NCI-H748 (cell line): ENCODE results near the gene CTIF.

Experiments used
- DNase-seq: peaks from one replicate; lab custom pipeline; 2025; ENCODE audit not compliant: unreplicated experiment; lab: John Stamatoyannopoulos, UW

The CTIF gene

DNA sequence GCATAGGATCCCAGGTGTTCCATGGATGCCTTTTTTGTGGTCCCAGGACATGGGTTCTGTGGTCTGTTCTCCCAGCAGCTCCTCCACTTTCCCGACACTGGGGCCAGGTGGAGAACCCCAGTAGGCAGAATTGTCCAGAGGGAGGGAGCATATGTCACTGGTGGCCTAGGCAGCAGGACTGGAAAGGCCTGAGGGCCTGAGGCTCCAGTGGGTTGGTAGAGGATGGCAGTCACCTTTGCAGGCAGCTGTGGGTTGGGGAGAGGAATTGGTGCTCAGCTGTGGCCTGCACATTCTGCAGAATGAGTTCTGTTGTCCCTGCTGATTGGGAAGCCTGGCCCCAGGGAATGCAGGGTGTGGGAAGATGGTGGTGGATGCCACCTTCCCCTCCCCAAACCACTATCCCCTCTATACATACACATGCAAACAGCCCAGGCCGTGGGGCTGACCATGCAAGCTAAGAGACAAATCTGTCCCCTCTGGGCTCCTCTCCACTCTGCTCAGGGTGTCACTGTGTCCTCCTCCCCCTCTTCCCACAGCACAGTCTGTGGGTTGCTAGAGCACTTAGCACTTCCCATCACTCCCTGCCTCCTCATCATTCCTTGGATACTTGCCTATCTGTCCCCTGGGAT, 11.4 kb downstream of the CTIF start:
- no peak for DNase-seq

DNA sequence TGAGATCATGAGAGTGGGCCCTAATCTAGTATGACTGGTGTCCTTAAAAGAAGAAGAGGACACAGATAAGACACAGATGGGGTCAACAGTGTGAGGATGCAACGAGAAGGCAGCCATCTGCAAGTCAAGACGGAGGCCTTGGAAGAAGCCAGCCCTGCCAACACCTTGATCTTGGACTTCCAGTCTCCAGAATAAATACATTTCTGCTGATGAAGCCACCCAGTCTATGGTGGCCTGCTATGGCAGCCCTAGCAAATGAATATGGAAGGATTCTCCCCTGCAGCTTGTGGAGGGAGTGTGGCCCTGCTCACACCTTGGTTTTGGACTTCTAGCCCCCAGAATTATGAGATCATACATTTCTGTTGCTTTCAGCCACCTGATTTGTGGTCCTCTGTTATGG, 12.3 kb downstream of the CTIF start:
- no peak for DNase-seq

DNA sequence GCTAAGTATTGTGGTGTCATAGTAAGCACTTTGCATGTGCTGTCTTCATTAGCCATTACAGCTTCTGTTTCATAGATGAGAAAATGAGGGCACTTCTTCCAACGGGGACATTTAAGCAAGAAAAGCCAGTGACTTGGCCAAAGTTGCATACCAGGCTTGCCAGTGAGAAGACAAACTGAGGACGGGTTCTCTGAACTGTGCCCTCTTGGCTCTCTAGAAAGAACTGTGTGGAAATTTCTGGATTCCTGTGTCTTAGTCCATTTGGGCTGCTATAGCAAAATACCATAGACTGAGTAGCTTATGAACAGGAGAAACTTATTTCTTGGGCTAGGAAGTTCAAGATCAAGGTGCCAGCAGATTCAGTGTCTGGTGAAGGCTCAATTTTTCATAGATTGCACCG, 13.3 kb downstream of the CTIF start:
- DNase-seq = no peak

DNA sequence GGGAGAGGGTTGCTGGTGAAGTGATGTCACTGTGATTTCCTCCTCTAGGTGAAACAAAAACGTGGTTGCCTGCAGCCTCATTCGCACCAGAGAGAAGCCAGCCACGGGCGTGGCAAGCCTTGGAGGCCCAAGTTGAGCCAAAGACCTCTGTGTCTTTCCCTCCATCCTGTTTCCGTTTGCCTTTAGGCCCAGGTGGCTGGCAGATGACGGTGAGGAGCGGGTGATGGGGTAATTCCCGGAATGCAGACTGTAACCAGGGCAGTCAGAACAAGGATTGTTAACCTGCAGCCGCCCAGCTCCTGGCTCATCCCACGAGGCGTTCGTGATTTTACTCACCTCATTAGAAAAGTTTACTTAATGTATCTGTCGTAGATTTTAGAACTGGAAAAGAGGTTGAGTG, 14.4 kb downstream of the CTIF start:
- DNase-seq = no peak

DNA sequence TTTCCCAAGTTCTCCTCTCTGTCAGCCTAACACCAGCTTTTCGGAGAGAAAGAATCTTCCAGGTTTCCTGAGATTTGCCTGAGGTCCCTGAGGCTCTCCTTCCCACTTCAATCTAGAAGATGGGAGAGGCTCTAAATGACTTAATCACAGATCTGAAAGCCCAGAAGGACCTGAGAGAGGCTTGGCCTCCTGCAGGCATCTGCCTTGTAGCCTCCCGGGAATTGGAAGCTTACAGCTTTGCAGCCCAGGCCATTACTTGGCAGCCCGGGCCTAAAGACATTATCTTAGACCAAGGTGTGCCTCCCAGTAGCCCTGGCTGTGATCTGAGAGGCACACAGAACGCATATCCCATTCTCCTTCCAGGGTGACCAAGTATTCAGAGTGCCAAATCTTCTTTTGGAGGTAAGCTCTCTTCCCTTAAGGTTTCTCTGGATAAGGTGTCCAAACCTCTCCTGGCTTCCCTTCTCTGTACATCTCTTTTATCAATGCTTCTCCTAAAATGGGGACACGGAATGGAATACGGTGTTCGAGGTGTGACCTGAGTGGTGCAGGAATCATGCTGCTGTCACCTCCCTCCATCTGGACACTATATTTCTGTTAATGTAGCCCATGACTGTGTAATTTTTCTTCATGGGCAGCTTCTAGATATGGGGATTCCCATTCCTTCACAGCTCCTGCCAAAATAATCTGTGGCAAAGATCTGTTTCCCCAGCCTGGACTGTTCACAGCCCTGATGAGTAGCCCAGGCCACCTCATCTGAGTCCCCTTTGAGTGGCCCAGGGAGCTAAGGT, 16.0 kb downstream of the CTIF start:
- no peak for DNase-seq

DNA sequence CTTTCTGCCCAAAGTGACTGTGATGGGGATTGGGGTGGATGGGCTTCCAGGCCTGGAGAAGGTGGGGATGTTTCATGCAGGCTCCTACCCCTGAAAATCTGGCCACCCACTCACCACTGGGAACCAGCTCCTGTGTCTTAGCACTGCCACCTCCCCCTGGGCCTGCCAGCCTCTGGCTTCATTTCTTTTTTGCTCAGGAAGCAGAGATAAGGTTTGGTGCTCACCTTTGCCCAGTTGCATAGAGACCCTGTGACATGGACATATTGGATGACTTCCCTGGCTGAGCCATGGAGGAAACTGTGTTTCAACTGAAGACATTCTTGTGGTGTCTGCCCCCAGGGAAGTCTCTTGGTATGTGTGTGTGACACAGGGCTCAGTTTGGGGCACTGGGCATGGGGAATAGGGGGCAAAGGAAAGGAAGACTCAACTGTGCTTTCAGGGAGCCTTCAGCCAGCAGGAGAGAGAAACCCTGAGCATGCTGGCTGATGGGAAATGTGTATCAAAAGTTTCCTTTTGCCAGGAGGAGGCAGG, 16.7 kb downstream of the CTIF start:
- DNase-seq = no peak

DNA sequence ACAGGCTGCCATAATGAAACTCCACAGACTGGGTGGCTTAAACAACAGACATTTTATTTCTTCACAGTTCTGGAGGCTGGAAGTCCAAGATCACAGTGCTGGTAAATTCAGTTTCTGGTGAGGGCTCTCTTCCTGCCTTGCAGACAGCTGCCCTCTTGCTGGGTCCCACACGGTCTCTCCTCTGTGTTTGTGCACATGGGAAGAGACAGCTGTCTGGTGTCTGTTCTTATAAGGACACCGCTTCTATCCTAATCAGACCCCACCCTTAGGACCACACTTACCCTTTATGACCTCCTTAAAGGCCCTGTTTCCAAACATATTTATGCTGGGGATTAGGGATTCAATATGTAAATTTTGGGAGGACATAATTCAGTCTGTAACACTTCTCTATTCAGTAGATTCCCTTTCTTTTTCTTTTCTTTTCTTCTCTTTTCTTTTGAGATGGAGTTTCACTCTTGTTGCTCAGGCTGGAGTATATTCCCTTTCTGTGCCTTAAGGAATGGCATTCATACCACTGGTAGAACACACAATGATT, 18.9 kb downstream of the CTIF start:
- DNase-seq = no peak

DNA sequence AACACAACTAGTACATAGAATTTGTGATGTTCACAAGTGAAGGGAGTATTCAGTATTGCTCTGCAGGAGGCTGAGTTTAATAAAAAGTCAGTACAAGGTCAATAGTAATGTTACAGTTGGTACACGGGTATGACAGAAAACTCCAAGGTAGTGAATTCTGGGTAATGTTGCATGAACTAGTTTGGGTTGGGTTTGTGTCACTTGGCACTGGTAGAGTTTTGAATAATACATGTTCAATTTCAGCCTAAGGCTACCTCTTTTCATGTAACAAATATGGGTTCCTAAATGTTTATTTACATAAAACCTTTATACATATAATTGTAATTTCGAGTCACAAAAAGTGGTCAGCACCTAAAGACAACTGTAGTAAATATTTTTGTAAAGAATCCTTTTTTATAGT, 19.4 kb downstream of the CTIF start:
- DNase-seq = no peak

DNA sequence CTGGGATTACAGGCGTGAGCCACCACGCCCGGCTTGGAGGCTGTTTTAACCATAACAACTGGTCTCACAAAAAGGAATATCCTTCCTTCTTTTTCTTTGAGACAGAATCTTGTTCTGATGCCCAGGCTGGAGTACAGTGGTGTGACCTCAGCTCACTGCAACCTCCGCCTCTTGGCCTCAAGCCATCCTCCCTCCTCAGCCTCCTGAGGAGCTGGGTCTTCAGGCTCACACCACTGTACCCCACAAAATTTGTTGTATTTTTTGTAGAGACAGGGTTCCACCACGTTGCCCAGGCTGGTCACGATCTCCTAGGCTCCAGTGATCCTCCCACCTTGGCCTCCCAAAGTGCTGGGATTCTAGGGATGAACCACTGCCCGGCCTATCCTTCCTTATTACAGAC, 21.7 kb downstream of the CTIF start:
- no peak for DNase-seq

DNA sequence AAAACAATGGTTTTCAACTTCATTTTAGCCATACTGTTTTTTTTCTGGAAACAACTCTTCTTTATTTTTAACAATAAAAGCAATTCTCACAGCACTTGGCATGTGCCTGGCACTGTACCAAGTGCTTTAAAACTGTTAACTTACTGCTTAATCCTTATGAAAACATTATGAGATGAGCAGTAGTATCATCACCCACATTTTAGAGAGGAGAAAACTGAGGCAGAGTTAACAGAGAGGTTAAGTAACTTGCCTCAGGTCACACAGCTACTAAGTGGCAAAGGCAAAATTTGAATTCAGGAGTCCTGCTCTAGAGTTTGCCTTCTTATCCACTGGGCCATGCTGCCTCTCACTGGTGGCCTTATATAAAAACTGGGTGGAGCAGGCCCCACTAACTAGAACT, 23.2 kb downstream of the CTIF start:
- no peak for DNase-seq

DNA sequence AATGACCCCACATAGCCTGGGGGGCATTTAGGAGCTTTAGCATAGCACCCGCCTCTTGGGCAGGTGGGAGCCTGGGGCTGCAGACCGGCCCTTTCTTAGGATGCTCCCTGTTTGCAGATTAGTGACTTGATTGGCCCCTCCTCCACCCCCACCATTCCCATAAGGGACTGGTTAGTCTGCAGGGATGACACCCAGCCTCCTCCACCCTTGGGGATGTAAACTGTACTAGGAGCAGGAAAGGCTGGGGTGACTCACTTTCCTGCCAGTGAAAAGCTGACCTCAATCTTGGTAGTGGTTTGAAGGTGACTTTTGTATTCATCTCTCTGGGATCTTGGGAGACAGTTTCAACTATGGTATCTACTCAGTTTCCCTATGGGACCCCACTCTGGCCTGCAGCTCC, 24.2 kb downstream of the CTIF start:
- no peak for DNase-seq

DNA sequence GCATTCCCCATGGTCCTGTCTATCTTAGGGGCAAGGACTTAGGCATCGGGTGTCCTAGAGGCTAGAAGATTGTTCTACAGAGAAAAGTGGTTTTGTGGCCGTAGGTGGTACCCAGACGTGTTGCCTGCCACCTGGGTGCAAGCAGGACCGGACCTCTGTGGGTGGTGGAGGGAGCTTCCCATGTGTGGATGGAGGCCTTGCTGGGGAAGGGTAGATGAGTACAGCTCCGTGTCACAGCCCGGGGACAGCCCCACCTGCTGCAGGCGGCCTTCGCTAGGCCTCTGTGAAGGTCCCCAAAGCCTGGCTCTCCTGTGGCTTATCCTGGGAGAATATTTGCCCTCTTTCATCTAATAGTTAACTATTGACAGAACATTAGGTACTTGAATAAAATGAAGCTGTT, 25.3 kb downstream of the CTIF start:
- DNase-seq = no peak

DNA sequence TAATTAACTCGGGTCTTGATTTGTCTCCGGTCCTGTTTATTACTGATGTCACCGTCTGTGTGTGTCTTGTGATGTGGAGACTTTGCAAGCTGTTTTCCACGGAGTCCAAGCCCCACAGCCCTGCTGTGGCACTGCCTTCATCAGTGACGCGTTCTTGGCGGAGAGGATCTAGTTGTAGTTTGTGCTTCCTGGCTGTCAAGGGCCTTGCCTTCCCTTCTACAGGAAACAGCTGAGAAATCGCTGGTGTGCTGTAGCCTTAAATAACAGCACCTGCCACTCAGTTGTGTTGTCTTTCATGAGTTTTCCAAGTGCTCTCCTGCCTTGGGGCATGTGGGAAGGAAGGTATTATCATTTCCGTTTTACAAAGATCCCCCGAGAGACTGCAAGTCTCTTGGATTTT, 26.3 kb downstream of the CTIF start:
- DNase-seq = no peak

DNA sequence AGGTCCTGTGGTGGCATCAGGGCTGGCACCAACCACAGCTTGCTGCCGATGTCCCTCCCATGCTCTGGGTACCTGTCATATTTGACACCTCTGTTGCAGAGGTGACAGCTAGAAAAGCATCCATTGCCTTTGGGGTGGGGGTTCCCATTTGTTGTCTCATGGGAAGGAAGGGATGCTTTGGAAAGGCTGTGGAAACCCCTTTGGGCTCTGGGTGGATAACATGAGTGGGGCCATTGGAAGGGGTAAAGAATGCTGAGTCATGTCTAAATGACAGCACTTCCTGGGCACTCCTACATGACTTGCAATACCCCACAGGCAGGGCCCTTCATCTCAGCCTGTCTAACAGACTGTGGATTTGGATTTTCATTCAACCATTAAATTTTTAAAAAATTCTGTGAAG, 27.8 kb downstream of the CTIF start:
- DNase-seq = no peak

DNA sequence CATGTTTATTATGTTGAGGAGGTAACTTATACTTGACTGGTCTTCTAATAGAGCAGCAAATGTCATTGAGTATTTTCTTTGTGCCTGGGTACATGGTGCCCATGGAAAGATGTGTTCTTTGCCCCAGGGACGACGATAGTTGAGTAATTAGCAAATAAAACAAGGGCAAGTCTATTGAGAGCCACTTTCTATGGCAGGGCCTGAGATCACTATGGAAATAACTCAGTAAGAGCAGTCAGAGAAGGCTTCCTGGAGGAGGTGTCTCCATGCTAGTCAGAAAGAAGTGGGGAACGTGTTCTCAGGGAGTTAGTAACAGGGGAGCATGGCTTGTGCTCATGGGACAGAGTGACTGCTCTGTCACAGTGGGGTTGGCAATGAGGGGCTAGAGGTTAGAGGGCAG, 28.6 kb downstream of the CTIF start:
- no peak for DNase-seq

DNA sequence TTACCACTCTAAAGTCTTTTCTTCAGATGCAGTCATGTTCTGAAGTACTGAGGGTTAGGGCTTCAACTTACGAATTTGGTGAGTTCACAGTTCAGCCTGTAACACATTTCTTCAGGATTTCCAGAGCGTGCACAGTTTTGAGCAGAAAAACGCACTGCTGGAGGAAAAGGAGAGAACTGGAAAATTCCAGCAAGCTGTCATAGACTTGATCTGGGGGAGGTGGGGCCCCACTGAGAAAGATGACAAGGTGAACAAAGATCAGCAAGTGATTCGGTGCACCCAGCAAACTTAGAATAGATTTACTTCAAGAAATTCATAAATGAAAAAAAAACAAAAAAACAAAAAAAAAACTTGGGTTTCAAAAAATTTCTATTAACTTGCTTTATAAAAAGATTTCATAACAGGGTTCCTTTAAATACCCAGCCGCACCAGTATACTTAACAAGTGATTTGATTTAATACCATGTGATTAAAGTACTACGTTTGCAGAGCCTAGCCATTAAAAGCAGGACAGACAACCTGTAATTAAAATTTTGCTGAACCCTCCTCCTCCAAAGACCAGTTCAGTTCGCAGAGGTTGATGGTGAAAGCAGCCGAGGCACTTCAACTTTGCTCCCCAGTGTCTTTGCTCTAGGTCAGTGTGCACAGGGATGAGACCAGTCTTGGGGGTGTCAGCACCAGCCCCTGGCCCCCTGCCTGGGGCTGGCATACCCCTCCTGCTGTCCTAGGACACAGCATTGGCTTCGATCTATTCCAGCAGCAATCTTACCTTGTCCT, 30.5 kb downstream of the CTIF start:
- peak; percentile 20 for DNase-seq

DNA sequence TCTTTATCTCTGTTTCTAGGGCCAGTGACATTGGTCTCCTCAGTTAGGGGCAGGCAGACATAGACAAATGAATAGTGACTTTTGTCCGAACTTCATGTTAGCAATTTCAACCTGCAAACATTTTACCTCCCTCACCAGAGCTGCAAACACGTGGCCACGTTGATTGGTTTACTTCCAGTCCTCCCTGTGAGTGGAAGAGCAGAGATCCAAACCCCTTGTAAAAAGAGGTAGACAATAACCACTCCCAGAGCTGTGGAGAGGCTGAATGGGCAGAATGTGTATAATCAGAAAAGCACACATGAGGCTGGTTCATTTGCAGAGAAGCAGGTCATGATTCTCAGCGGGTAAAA, 31.1 kb downstream of the CTIF start:
- peak; percentile 60 for DNase-seq

DNA sequence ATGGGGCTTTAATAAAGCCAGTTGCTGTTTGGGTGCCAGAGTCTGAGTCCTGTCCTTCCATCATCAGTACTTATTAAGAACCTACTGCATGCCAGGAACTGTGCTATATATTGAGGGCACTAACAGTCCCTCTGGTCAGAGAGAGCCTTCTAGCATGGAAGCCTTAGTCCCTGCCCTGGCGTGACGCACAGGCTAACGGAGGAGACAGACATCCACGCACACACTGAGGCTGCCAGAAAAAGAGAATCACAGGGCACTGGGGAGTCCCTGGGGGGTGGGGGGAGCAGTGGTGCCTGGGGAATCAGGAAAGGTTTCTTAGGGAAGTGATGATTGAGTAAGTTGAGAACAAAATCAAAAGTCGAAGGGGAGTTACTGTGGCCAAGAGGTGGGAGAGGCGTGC, 31.5 kb downstream of the CTIF start:
- no peak for DNase-seq

DNA sequence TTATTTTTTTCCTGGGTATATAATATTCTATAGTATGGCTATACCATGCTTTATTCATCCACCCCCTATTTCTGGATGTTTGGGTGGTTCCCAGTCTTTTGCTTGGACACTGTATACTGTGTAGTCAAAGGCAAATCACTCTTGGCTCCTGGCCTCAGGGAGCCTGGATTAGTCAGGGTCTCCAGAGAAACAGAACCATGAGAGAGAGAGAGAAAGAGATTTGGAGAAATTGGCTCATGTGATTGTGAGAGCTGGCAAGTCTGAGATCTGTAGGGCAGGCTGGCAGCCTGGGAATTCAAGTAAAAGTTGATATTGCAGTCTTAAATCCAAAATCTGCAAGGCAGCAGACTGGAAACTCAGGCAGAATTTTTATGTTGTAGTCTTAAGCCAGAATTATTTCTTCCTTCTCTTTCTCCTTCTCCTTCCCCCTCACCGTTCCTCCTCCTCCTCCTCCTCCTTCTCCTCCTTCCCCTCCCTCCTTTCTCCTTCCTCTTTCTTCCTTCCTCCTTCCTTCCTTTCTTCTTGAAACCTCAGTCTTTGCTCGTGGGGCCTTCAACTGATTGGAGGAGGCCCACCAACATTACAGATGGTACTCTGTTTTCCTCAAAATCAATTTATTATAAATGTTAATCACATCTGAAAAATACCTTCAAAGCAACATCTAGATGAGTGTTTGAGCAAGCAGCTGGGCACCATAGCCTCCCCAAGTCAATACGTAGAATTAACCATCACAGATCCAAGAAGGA, 33.0 kb downstream of the CTIF start:
- no peak for DNase-seq

DNA sequence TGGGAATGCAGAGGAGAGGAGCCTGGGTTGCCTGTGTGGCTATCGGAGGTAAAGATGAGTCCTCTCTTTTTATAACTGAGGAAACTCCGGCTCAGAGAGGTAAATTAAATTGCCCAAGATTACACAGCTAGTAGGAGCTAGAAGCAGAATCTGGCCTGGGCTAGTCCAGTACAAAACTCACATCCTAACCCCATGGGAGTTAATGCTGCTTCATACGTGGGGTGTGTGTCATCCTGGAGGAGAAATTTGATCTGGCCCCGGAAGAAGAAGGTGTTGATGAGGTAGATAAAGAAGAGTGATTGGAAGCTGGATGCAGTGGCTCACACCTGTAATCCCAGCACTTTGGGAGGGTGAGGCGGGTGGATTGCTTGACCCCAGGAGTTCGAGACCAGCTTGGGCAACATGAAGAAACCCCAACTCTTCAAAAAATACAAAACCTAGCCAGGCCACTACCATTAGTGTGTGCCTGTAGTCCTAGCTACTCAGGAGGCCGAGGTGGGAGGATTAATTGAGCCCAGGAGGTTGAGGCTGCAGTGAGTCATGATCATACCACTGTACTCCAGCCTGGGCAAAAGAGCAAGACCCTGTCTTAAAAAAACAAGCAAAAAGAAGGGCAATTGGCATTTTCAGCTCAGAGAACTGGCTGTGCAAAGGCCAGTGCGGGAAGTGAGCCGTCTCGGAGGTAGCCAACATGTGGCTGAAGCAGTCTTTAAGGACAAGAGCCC, 33.7 kb downstream of the CTIF start:
- DNase-seq = no peak
